Cardiac muscle cell (in vitro differentiated cells and primary cell): ENCODE results near the gene OLIG2. TPM values are rescaled to one million over a fixed set of nuclear protein-coding genes. Genes with fewer than 3 reads are reported as not detected.

Source experiments
- DNase-seq, 2 donors: peaks; one replicate each; pipeline versions ENCODE4 v3.0.0 to v3.0.0-alpha.2; 2010 to 2017; ENCODE audit warnings: low read depth in 1 of 2, low spot score in 1 of 2
- H3K27ac ChIP-seq: fragments of 200-600 bp; sonication (generic); 2 replicates; pipeline ENCODE4 v1.5.1; 2016
- H3K27me3 ChIP-seq: fragments of 200-600 bp; sonication (generic); 2 replicates; pipeline ENCODE4 v1.6.0; 2016; ENCODE audit warnings: control low read depth
- H3K36me3 ChIP-seq: fragments of 200-600 bp; sonication (generic); 2 replicates; pipeline ENCODE4 v1.5.1; 2016; ENCODE audit warnings: control low read depth
- H3K4me1 ChIP-seq: fragments of 200-600 bp; sonication (generic); 2 replicates; pipeline ENCODE4 v1.8.1; 2017; ENCODE audit warnings: low read depth, mild to moderate bottlenecking, mixed run types
- H3K4me3 ChIP-seq: fragments of 200-600 bp; sonication (generic); 2 replicates; pipeline ENCODE4 v1.5.1; 2016; ENCODE audit warnings: mild to moderate bottlenecking
- H3K9me3 ChIP-seq: fragments of 200-600 bp; sonication (generic); 2 replicates; pipeline ENCODE4 v1.5.1; 2017; ENCODE audit warnings: low read depth, mild to moderate bottlenecking, control low read depth
- CTCF ChIP-seq: IDR thresholded peaks from 2 replicates; pipeline ENCODE4 v1.5.1; 2012; ENCODE audit warnings: low read depth, mild to moderate bottlenecking, low read length
- polyA plus RNA-seq: library from polyadenylated mRNA; unstranded; fragments of >200 nt; fragmentation: Nextera tagmentation; extraction: Ambion mirVana; gene quantifications from 2 replicates; pipeline ENCODE4 v1.2.1, GENCODE V29; 2016
- total RNA-seq: library from RNA; depleted of rRNA; stranded (reverse); fragments of >200 nt; gene quantifications from 2 replicates; pipeline ENCODE4 v1.2.3, GENCODE V29; 2016

Gene OLIG2
- total and polyA plus RNA-seq, 2 experiments from 2014 or later = 0.09 TPM; not detected in 1

GRCh38 chr21:33030633-33031032 lies 4.9 kb downstream of the OLIG2 start:
- H3K4me3 ChIP-seq = no peak overlapping the region
- no peaks in the 10 kb centered on the region for H3K9me3 ChIP-seq
- H3K27ac ChIP-seq = no peak overlapping the region
- H3K4me1 ChIP-seq = peaks cover 5% of the 10 kb centered on the region
- H3K27me3 ChIP-seq = peaks cover 100% of the 10 kb centered on the region
- no peak for DNase-seq
- H3K36me3 ChIP-seq = no peaks in the 10 kb centered on the region
- no peak for TF ChIP-seq CTCF

GRCh38 chr21:33031152-33031911 lies 5.6 kb downstream of the OLIG2 start:
- no peak for DNase-seq
- Histone ChIP-seq H3K9me3 (no peaks in the 10 kb centered on the region), H3K36me3 (no peaks in the 10 kb centered on the region), H3K27me3 (peaks cover 100% of the 10 kb centered on the region), H3K4me1 (peaks cover 5% of the 10 kb centered on the region), H3K27ac (no peak overlapping the region), H3K4me3 (no peak overlapping the region)
- no peak for TF ChIP-seq CTCF

GRCh38 chr21:33032434-33033047 lies 6.8 kb downstream of the OLIG2 start:
- peaks cover 5% of the 10 kb centered on the region for H3K4me1 ChIP-seq
- no peaks in the 10 kb centered on the region for H3K9me3 ChIP-seq
- no peak overlapping the region for H3K27ac ChIP-seq
- no peaks in the 10 kb centered on the region for H3K36me3 ChIP-seq
- no peak for TF ChIP-seq CTCF
- no peak overlapping the region for H3K4me3 ChIP-seq
- DNase-seq = no peak
- H3K27me3 ChIP-seq = peaks cover 100% of the 10 kb centered on the region

GRCh38 chr21:33033094-33033951 lies 7.6 kb downstream of the OLIG2 start:
- Histone ChIP-seq H3K4me3 (no peak overlapping the region), H3K4me1 (peaks cover 5% of the 10 kb centered on the region), H3K9me3 (no peaks in the 10 kb centered on the region), H3K27ac (no peak overlapping the region), H3K27me3 (peaks cover 100% of the 10 kb centered on the region), H3K36me3 (no peaks in the 10 kb centered on the region)
- no peak for DNase-seq
- no peak for TF ChIP-seq CTCF

- H3K27me3 ChIP-seq = peaks cover 100% of the 10 kb centered on the region
- no peak for TF ChIP-seq CTCF
- H3K4me1 ChIP-seq = peaks cover 3% of the 10 kb centered on the region
- DNase-seq = no peak
- H3K36me3 ChIP-seq = no peaks in the 10 kb centered on the region
- H3K9me3 ChIP-seq = no peaks in the 10 kb centered on the region
- H3K4me3 ChIP-seq = no peak overlapping the region
- no peak overlapping the region for H3K27ac ChIP-seq
Measured at GRCh38 chr21:33033961-33034413, 8.3 kb downstream of the OLIG2 start.
